Neural cell (in vitro differentiated cells): ENCODE results near the gene PLEKHA8. TPM values are rescaled to one million over a fixed set of nuclear protein-coding genes. Genes with fewer than 3 reads are reported as not detected.
A peak's percentile ranks its signal among the peaks of the same experiment; 100 is the strongest.

Experiments used
- H2AFZ ChIP-seq: fragments of 200-600, 300-800 bp; sonication (generic), shearing (Covaris generic); 2 replicates; pipeline ENCODE4 v1.6.0; 2014; ENCODE audit warnings: low read depth, mild to moderate bottlenecking, antibody characterized with exemption, low read length, moderate library complexity
- H3F3A ChIP-seq: fragments of 200-600 bp; shearing (Covaris generic); 2 replicates; pipeline ENCODE4 v1.6.1; 2016; ENCODE audit warnings: mild to moderate bottlenecking, moderate library complexity, mixed read lengths, antibody characterized with exemption, low read length; ENCODE audit not compliant: insufficient read depth, poor library complexity, severe bottlenecking
- H3K27ac ChIP-seq: fragments of 200-600, 300-800 bp; sonication (generic), shearing (Covaris generic); 2 replicates; pipeline ENCODE4 v1.5.1; 2014; ENCODE audit warnings: mild to moderate bottlenecking, low read length, moderate library complexity
- H3K27me3 ChIP-seq: fragments of 300-800, 200-600 bp; sonication (generic), shearing (Covaris generic); 2 replicates; pipeline ENCODE4 v1.6.0; 2014; ENCODE audit warnings: mild to moderate bottlenecking, low read depth, low read length, moderate library complexity; ENCODE audit not compliant: insufficient read depth
- H3K36me3 ChIP-seq: fragments of 300-800, 200-600 bp; sonication (generic), shearing (Covaris generic); 2 replicates; pipeline ENCODE4 v1.5.1; 2014; ENCODE audit warnings: mild to moderate bottlenecking, antibody characterized with exemption, low read length, moderate library complexity; ENCODE audit not compliant: insufficient read depth
- H3K4me2 ChIP-seq: fragments of 300-800, 200-600 bp; sonication (generic), shearing (Covaris generic); 2 replicates; pipeline ENCODE4 v1.6.0; 2014; ENCODE audit warnings: mild to moderate bottlenecking, low read length
- H3K4me3 ChIP-seq: fragments of 300-800, 200-600 bp; sonication (generic), shearing (Covaris generic); 2 replicates; pipeline ENCODE4 v1.5.1; 2014; ENCODE audit warnings: mild to moderate bottlenecking, low read length, moderate library complexity
- H3K79me2 ChIP-seq: fragments of 200-600 bp; shearing (Covaris generic); replicated peaks from 2 replicates; pipeline ENCODE4 v1.6.0; 2014; ENCODE audit warnings: mild to moderate bottlenecking, low read length, moderate library complexity; ENCODE audit not compliant: insufficient read depth
- H3K9ac ChIP-seq: fragments of 300-800, 200-600 bp; sonication (generic), shearing (Covaris generic); 2 replicates; pipeline ENCODE4 v1.6.1; 2016; ENCODE audit warnings: mild to moderate bottlenecking, low read length, mixed read lengths
- H3K9me2 ChIP-seq: fragments of 200-600 bp; shearing (Covaris generic); 2 replicates; pipeline ENCODE4 v1.6.1; 2016; ENCODE audit warnings: mild to moderate bottlenecking, low read length, mixed read lengths; ENCODE audit not compliant: insufficient read depth
- H3K9me3 ChIP-seq: fragments of 200-600, 300-800 bp; sonication (generic), shearing (Covaris generic); 2 replicates; pipeline ENCODE4 v1.6.1; 2016; ENCODE audit warnings: mild to moderate bottlenecking, mixed run types, low read length, moderate library complexity, mixed read lengths
- H4K20me1 ChIP-seq: fragments of 200-600 bp; shearing (Covaris generic); 2 replicates; pipeline ENCODE4 v1.6.1; 2016; ENCODE audit warnings: mild to moderate bottlenecking, mixed run types; ENCODE audit not compliant: insufficient read depth
- EP300 ChIP-seq: fragments of 450-650 bp; conservative IDR thresholded peaks from 2 replicates; pipeline ENCODE4 v1.6.1; 2014; ENCODE audit warnings: antibody characterized with exemption, mild to moderate bottlenecking, moderate library complexity; ENCODE audit not compliant: poor library complexity, severe bottlenecking
- EZH2 ChIP-seq: fragments of 200-600, 300-800 bp; shearing (Covaris generic), sonication (generic); IDR thresholded peaks from 2 replicates; pipeline ENCODE4 v1.6.1; 2014; ENCODE audit warnings: antibody characterized with exemption, low read length, borderline replicate concordance, mild to moderate bottlenecking; ENCODE audit not compliant: insufficient read depth, poor library complexity, severe bottlenecking
- MXI1 ChIP-seq: fragments of 450-650 bp; conservative IDR thresholded peaks from 2 replicates; pipeline ENCODE4 v1.6.1; 2014; ENCODE audit warnings: antibody characterized with exemption, mild to moderate bottlenecking; ENCODE audit not compliant: poor library complexity, severe bottlenecking
- POLR2AphosphoS5 ChIP-seq: IDR thresholded peaks from 2 replicates; pipeline ENCODE4 v1.6.1; 2012
- RAD21 ChIP-seq: fragments of 450-650 bp; conservative IDR thresholded peaks from 2 replicates; pipeline ENCODE4 v1.6.1; 2014; ENCODE audit warnings: antibody characterized with exemption, mild to moderate bottlenecking, moderate library complexity
- SMC3 ChIP-seq: fragments of 450-650 bp; conservative IDR thresholded peaks from 2 replicates; pipeline ENCODE4 v1.6.1; 2014; ENCODE audit warnings: antibody characterized with exemption, mild to moderate bottlenecking, moderate library complexity; ENCODE audit not compliant: poor library complexity
- TAF1 ChIP-seq: IDR thresholded peaks from 2 replicates; pipeline ENCODE4 v1.6.1; 2012; ENCODE audit warnings: low read depth
- polyA plus RNA-seq: library from polyadenylated mRNA; depleted of rRNA; stranded (reverse); fragments of >200 nt; gene quantifications from 2 replicates; pipeline ENCODE4 v1.2.3, GENCODE V29; 2014
- TF ChIP-seq, protein P1 (sequence below): fragments of 450-650 bp; IDR thresholded peaks from 2 replicates; pipeline ENCODE4 v1.5.1; 2014; ENCODE audit warnings: antibody characterized with exemption, mild to moderate bottlenecking, moderate library complexity; ENCODE audit not compliant: poor library complexity, severe bottlenecking
- TF ChIP-seq, protein P2 (sequence below): IDR thresholded peaks from 2 replicates; pipeline ENCODE4 v1.6.1; 2012; ENCODE audit warnings: borderline replicate concordance

The PLEKHA8 gene
- polyA plus RNA-seq, 1 donor from 2014 or later, result 43.1 TPM

DNA sequence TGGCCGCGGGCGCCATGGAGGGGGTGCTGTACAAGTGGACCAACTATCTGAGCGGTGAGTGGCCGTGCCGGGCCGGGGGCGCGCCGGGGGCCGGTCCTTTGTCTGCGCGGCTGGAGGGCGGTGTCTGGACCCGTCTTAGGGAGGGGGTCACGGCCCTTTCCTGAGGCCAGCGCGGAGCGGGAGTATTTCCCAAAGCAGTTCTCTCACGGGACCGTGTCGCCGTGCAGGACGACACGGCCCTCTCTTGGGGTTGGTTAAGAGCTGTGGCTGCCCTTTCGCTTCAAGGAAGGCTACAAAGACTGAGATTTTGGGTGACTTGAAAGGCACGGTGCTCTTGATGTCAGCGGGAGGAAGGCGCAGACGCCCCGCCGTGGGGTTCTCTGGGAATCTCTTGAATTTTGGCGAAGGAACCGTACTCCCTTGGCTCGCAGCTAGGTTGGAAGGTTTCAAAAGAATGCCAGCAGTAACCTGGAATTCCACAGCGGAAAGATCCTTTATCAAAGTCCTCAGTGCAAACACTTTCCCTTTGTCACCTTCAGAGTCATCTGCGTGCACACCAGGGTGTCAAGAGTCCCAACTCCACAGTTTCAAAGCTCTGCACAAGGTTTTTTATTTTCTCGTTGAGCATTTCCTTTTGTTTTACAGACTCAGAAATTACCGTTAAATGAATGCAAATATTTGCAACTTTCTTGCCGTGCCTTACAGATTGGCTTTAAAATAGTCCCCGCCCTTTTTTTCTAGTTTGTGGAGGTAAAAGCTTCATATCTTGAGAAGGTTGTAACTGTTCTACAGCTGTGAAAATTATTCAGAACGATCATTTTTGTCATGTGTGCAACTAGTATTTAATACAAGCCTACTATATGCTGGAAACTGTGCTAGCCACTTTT, 780 bp downstream of the PLEKHA8 start:
- H3K9me2 ChIP-seq, result no peaks in the 10 kb centered on the region
- peaks cover 8% of the 10 kb centered on the region for H3K36me3 ChIP-seq
- no peaks in the 10 kb centered on the region for H3K9me3 ChIP-seq
- peaks cover 3% of the 10 kb centered on the region for H4K20me1 ChIP-seq
- H3K27ac ChIP-seq, result peak overlapping the region; percentile 77
- peaks cover 71% of the 10 kb centered on the region for H3K79me2 ChIP-seq
- H3K4me3 ChIP-seq, result peak overlapping the region; percentile 89
- H3K9ac ChIP-seq, result peak overlapping the region; percentile 79
- H3K27me3 ChIP-seq, result no peaks in the 10 kb centered on the region
- peak overlapping the region; percentile 48 for H2AFZ ChIP-seq
- TF ChIP-seq SMC3 (peak; percentile 11), RAD21 (peak; percentile 41), MXI1 (peak; percentile 16), POLR2AphosphoS5 (no peak), TAF1 (no peak), EZH2 (no peak)
- TF ChIP-seq, protein P1, sequence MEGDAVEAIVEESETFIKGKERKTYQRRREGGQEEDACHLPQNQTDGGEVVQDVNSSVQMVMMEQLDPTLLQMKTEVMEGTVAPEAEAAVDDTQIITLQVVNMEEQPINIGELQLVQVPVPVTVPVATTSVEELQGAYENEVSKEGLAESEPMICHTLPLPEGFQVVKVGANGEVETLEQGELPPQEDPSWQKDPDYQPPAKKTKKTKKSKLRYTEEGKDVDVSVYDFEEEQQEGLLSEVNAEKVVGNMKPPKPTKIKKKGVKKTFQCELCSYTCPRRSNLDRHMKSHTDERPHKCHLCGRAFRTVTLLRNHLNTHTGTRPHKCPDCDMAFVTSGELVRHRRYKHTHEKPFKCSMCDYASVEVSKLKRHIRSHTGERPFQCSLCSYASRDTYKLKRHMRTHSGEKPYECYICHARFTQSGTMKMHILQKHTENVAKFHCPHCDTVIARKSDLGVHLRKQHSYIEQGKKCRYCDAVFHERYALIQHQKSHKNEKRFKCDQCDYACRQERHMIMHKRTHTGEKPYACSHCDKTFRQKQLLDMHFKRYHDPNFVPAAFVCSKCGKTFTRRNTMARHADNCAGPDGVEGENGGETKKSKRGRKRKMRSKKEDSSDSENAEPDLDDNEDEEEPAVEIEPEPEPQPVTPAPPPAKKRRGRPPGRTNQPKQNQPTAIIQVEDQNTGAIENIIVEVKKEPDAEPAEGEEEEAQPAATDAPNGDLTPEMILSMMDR, result no peak
- H3K4me2 ChIP-seq, result peak overlapping the region; percentile 51
- peaks cover 15% of the 10 kb centered on the region for H3F3A ChIP-seq

DNA sequence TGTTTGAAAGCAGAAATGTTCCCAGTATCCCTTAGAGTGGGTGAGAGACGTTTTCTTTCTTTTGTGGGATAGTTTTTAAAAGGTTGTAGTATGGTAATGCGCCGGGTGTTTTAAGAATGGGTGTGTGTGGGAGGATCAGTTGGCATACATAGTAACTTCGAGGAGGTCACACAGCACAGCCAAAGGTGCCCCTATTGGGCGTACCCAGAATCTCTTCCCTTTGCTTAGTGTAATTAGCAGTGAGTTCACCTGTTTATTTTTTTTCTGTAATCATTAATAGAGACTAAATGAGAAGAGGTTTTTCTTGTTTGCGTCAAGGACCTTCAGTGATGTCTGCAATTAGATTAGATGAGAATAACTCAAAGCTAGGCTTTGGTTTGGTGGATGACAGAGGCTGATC, 1.5 kb downstream of the PLEKHA8 start:
- H3K9me2 ChIP-seq, result no peaks in the 10 kb centered on the region
- H3K9me3 ChIP-seq, result no peaks in the 10 kb centered on the region
- H4K20me1 ChIP-seq, result peaks cover 3% of the 10 kb centered on the region
- H3K4me3 ChIP-seq, result peak overlapping the region; percentile 89
- peak overlapping the region; percentile 77 for H3K27ac ChIP-seq
- no peak overlapping the region for H2AFZ ChIP-seq
- H3K36me3 ChIP-seq, result peaks cover 8% of the 10 kb centered on the region
- peak overlapping the region; percentile 79 for H3K9ac ChIP-seq
- peaks cover 78% of the 10 kb centered on the region for H3K79me2 ChIP-seq
- TF ChIP-seq, protein P2, sequence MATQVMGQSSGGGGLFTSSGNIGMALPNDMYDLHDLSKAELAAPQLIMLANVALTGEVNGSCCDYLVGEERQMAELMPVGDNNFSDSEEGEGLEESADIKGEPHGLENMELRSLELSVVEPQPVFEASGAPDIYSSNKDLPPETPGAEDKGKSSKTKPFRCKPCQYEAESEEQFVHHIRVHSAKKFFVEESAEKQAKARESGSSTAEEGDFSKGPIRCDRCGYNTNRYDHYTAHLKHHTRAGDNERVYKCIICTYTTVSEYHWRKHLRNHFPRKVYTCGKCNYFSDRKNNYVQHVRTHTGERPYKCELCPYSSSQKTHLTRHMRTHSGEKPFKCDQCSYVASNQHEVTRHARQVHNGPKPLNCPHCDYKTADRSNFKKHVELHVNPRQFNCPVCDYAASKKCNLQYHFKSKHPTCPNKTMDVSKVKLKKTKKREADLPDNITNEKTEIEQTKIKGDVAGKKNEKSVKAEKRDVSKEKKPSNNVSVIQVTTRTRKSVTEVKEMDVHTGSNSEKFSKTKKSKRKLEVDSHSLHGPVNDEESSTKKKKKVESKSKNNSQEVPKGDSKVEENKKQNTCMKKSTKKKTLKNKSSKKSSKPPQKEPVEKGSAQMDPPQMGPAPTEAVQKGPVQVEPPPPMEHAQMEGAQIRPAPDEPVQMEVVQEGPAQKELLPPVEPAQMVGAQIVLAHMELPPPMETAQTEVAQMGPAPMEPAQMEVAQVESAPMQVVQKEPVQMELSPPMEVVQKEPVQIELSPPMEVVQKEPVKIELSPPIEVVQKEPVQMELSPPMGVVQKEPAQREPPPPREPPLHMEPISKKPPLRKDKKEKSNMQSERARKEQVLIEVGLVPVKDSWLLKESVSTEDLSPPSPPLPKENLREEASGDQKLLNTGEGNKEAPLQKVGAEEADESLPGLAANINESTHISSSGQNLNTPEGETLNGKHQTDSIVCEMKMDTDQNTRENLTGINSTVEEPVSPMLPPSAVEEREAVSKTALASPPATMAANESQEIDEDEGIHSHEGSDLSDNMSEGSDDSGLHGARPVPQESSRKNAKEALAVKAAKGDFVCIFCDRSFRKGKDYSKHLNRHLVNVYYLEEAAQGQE, result no peak
- TF ChIP-seq EZH2 (no peak), TAF1 (no peak), RAD21 (no peak), POLR2AphosphoS5 (no peak), MXI1 (no peak), EP300 (no peak), SMC3 (no peak)
- no peaks in the 10 kb centered on the region for H3K27me3 ChIP-seq
- peaks cover 15% of the 10 kb centered on the region for H3F3A ChIP-seq
- peak overlapping the region; percentile 51 for H3K4me2 ChIP-seq
